Endothelial cell of umbilical vein (primary cell): ENCODE measurements around the gene GRID1. TPM values are rescaled to one million over a fixed set of nuclear protein-coding genes. Genes with fewer than 3 reads are reported as not detected.

Experiments
- BruUV-seq: library from RNA; stranded (reverse); fragments of 400-500 nt; replicated peaks from 2 replicates; lab custom pipeline; 2021; lab: Mats Ljungman, UMichigan
- CTCF ChIA-PET: fragments of 300-600, 350-600 bp; sonication (Branson Sonifier 250); formaldehyde crosslinking; loops from one replicate; lab custom pipeline; 2021; ENCODE audit warnings: antibody characterized with exemption, inconsistent platforms; lab: Charles Lee
- POLR2A ChIA-PET: fragments of 300-600, 350-600 bp; sonication (Branson Sonifier 250); formaldehyde crosslinking; loops from one replicate; lab custom pipeline; 2021; ENCODE audit warnings: antibody characterized with exemption, inconsistent platforms; lab: Charles Lee
- DNase-seq: peaks from one replicate; pipeline ENCODE4 v3.0.0-alpha.2; 2011; ENCODE audit warnings: low read depth, low spot score
- FAIRE-seq: peaks from 2 replicates; lab custom pipeline; 2011; peaks lifted over from hg19 to GRCh38; lab: Jason Lieb, UNC
- H2AFZ ChIP-seq: 2 replicates; pipeline ENCODE4 v1.6.0; 2012; ENCODE audit warnings: low read depth, low read length, control low read depth, inconsistent platforms
- H3K27ac ChIP-seq: 2 replicates; pipeline ENCODE4 v1.5.1; 2011; ENCODE audit warnings: low read depth, mild to moderate bottlenecking, control low read depth, low read length, moderate library complexity; ENCODE audit not compliant: insufficient read depth
- H3K27me3 ChIP-seq, 2 experiments: 2 replicates each; pipeline versions ENCODE4 v1.6.0 to v1.6.1; 2011; ENCODE audit warnings: low read length in 2 of 2, mixed read lengths in 1 of 2; ENCODE audit not compliant: control insufficient read depth in 2 of 2, insufficient read depth in 2 of 2
- H3K36me3 ChIP-seq, 2 experiments: 2 replicates in 1 of 2; 3 replicates in 1 of 2; pipeline ENCODE4 v1.5.1; 2011; ENCODE audit warnings: low read length in 2 of 2, mild to moderate bottlenecking in 1 of 2, moderate library complexity in 1 of 2; ENCODE audit not compliant: control insufficient read depth in 2 of 2, insufficient read depth in 2 of 2; ENCODE audit errors: extremely low read depth in 1 of 2
- H3K4me1 ChIP-seq: 3 replicates; pipeline ENCODE4 v1.5.1; 2011; ENCODE audit warnings: mild to moderate bottlenecking, low read length; ENCODE audit not compliant: control insufficient read depth, insufficient read depth; ENCODE audit errors: extremely low read depth
- H3K4me2 ChIP-seq: 2 replicates; pipeline ENCODE4 v1.6.1; 2011; ENCODE audit warnings: low read length, control low read depth, mixed read lengths; ENCODE audit not compliant: insufficient read depth
- H3K4me3 ChIP-seq, 3 experiments: fragments of 200-600 bp in 1 of 3; sonication (generic), shearing (Covaris generic) in 1 of 3; replicated peaks in 1 of 3; 2 replicates each; pipeline ENCODE4 v1.5.1; 2011 to 2016; ENCODE audit warnings: control low read depth in 3 of 3, low read length in 3 of 3, mild to moderate bottlenecking in 2 of 3, inconsistent platforms in 1 of 3, low read depth in 1 of 3, moderate library complexity in 1 of 3; ENCODE audit not compliant: insufficient read depth in 1 of 3
- H3K79me2 ChIP-seq: 2 replicates; pipeline ENCODE4 v1.6.0; 2012; ENCODE audit warnings: low read length, inconsistent platforms; ENCODE audit not compliant: control insufficient read depth, insufficient read depth
- H3K9ac ChIP-seq: replicated peaks from 2 replicates; pipeline ENCODE3; 2011; ENCODE audit warnings: low read length, control low read depth; ENCODE audit not compliant: insufficient read depth; ENCODE audit errors: extremely low read depth
- H3K9me1 ChIP-seq: replicated peaks from 3 replicates; pipeline ENCODE4 v1.6.0; 2011; ENCODE audit warnings: mild to moderate bottlenecking, low read length; ENCODE audit not compliant: control insufficient read depth, insufficient read depth; ENCODE audit errors: extremely low read depth
- H3K9me3 ChIP-seq: replicated peaks from 2 replicates; pipeline ENCODE4 v1.5.1; 2012; ENCODE audit warnings: low read length, inconsistent platforms; ENCODE audit not compliant: control insufficient read depth, insufficient read depth
- H4K20me1 ChIP-seq: replicated peaks from 2 replicates; pipeline ENCODE3; 2011; ENCODE audit warnings: mild to moderate bottlenecking, low read length; ENCODE audit not compliant: control insufficient read depth, insufficient read depth; ENCODE audit errors: extremely low read depth
- CTCF ChIP-seq, 2 donors: IDR thresholded peaks; 1 replicate in 1 of 2; 2 replicates in 1 of 2; pipeline ENCODE4 v1.5.1; 2011; ENCODE audit warnings: low read length in 2 of 2, mild to moderate bottlenecking in 2 of 2, moderate library complexity in 2 of 2, control low read depth in 1 of 2, inconsistent platforms in 1 of 2, low read depth in 1 of 2; ENCODE audit not compliant: insufficient read depth in 1 of 2; ENCODE audit errors: extremely low read depth in 1 of 2
- EZH2 ChIP-seq: IDR thresholded peaks from 2 replicates; pipeline ENCODE4 v1.6.1; 2012; ENCODE audit warnings: borderline replicate concordance, low read depth, mild to moderate bottlenecking, moderate library complexity, low read length, inconsistent platforms; ENCODE audit not compliant: severe bottlenecking
- FOS ChIP-seq: IDR thresholded peaks from 2 replicates; pipeline ENCODE4 v1.6.1; 2011; ENCODE audit warnings: mild to moderate bottlenecking, low read length, moderate library complexity, borderline replicate concordance; ENCODE audit not compliant: insufficient read depth
- GATA2 ChIP-seq: IDR thresholded peaks from 2 replicates; pipeline ENCODE4 v1.7.0; 2011; ENCODE audit warnings: low read depth, mild to moderate bottlenecking, moderate library complexity, mixed read lengths, low read length; ENCODE audit not compliant: insufficient read length, insufficient read depth
- JUN ChIP-seq: IDR thresholded peaks from 2 replicates; pipeline ENCODE4 v1.6.1; 2011; ENCODE audit warnings: borderline replicate concordance, low read depth; ENCODE audit not compliant: insufficient read length, insufficient read depth
- MAX ChIP-seq: IDR thresholded peaks from 2 replicates; pipeline ENCODE4 v1.6.1; 2011; ENCODE audit not compliant: insufficient read depth, insufficient read length
- MYC ChIP-seq: IDR thresholded peaks from one replicate; pipeline ENCODE4 v1.6.1; 2011; ENCODE audit warnings: mild to moderate bottlenecking, low read depth, low read length
- POLR2A ChIP-seq: IDR thresholded peaks from 2 replicates; pipeline ENCODE4 v1.6.1; 2012; ENCODE audit warnings: low read depth, mild to moderate bottlenecking, control low read depth, low read length
- POLR2AphosphoS5 ChIP-seq: IDR thresholded peaks from 2 replicates; pipeline ENCODE4 v1.6.1; 2012; ENCODE audit warnings: low read depth, mild to moderate bottlenecking, control low read depth, low read length, moderate library complexity; ENCODE audit not compliant: insufficient read depth
- dilution Hi-C: fragments of 300-500 bp; cut with MboI; formaldehyde crosslinking; loops from one replicate; pipeline ENCODE4 v1.15.0; 2019; ENCODE audit warnings: low sequenced_read_pairs; ENCODE audit not compliant: extremely low pct_ligation_motif_present
- intact Hi-C: fragments of 100-400 bp; cut with micrococcal nuclease; formaldehyde crosslinking; loops from one replicate; pipeline ENCODE4 v1.10.0; 2022
- polyA plus RNA-seq, 4 experiments: library from polyadenylated mRNA; depleted of rRNA in 3 of 4; stranded (reverse) in 3 of 4; unstranded in 1 of 4; fragments of >200 nt; gene quantifications; 2 replicates each; pipeline versions ENCODE4 v1.2.1 to v1.2.3, GENCODE V29; 2011 to 2012; ENCODE audit warnings: missing spikeins in 1 of 4
- total RNA-seq: library from RNA; stranded (reverse); gene quantifications from 2 replicates; pipeline ENCODE4 v1.2.3, GENCODE V29; 2021

Gene GRID1
- total and polyA plus RNA-seq, 2 donors (not counting 3 experiments of a cell fraction or from before 2014, with no cell fraction given) = not detected

DNA sequence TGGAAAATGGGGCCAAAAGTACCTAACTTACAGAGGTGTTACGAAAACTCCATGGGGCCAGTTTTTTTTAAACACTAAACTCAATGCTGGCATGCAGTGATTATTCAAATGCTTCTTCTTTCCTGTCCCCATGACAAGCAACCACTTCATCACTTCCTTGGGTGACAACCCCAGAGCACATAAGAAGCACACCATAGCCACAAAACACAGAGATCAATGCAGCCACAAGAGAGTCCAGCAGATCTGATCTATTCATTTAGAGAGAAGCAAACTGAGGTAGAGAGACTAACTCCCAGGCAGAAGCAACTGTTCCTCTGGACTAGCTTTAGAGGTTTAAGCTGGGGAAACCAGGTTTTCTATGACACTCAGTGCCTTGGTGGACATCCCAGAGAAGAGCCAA lies 180.0 kb downstream of the GRID1 start:
- H3K4me2 ChIP-seq = no peak overlapping the region
- H3K27me3 ChIP-seq = no peaks in the 10 kb centered on the region
- no peak for DNase-seq
- no peaks in the 10 kb centered on the region for H3K79me2 ChIP-seq
- dilution Hi-C loops = no loop called here
- H2AFZ ChIP-seq = no peak overlapping the region
- intact Hi-C loops = no loop called here
- H3K9me3 ChIP-seq = no peaks in the 10 kb centered on the region
- TF ChIP-seq JUN = no peak
- TF ChIP-seq GATA2 = no peak
- TF ChIP-seq EZH2 = no peak
- no peak for TF ChIP-seq MYC
- no peak for TF ChIP-seq POLR2A
- TF ChIP-seq CTCF (IDR thresholded peaks at IDR 0.05; ENCODE audit: extremely low read depth in 1 of 2, insufficient read depth in 1 of 2, low read depth in 1 of 2, low read length in 2 of 2) = no peak
- no peak for TF ChIP-seq FOS
- TF ChIP-seq POLR2AphosphoS5 = no peak
- TF ChIP-seq MAX = no peak
- H3K4me1 ChIP-seq = no peaks in the 10 kb centered on the region
- no TSS peak for BruUV-seq
- POLR2A ChIA-PET = no interaction called here
- no peak for FAIRE-seq
- no peaks in the 10 kb centered on the region for H3K9me1 ChIP-seq
- no peaks in the 10 kb centered on the region for H4K20me1 ChIP-seq
- H3K36me3 ChIP-seq = no peaks in the 10 kb centered on the region
- CTCF ChIA-PET = no interaction called here
- no peak overlapping the region for H3K27ac ChIP-seq
- H3K4me3 ChIP-seq = no peak overlapping the region
- H3K9ac ChIP-seq = no peak overlapping the region
